Measurements from ENCODE around the gene DGKH.

GRCh38 chr13:42000846-42001245, 47.6 kb upstream of the DGKH start:
- TF ChIP-seq POLR2A (IDR thresholded peaks at IDR 0.05; ENCODE audit: low read depth, low read length) (no peak), POLR2AphosphoS5 (IDR thresholded peaks at IDR 0.05; ENCODE audit: low read depth, low read length) (no peak), PAX5 (IDR thresholded peaks at IDR 0.05; ENCODE audit: insufficient read depth, low read length, severe bottlenecking) (no peak), POU2F2 (IDR thresholded peaks at IDR 0.05; ENCODE audit: low read depth, low read length) (no peak), TAF1 (IDR thresholded peaks at IDR 0.05; ENCODE audit: low read depth, low read length) (no peak), SPI1 (IDR thresholded peaks at IDR 0.05; ENCODE audit: low read depth, low read length) (no peak)
